K562 (cell line): Measurements from ENCODE around the gene KMO. TPM values are rescaled to one million over a fixed set of nuclear protein-coding genes. Genes with fewer than 3 reads are reported as not detected.

Experiments used
- ATAC-seq: fragments of 200-7000 bp; cut with Tn5 transposase; 3 replicates; pipeline ENCODE4 v1.9.1; 2020; ENCODE audit warnings: moderate library complexity
- BruUV-seq: library from RNA; stranded (reverse); fragments of 400-500 nt; replicated peaks from 2 replicates; lab custom pipeline; 2021; lab: Mats Ljungman, UMichigan
- CTCF ChIA-PET: fragments of 300-600 bp; formaldehyde crosslinking; extraction: SDS; loops from one replicate; lab custom pipeline; 2021; ENCODE audit warnings: low intra/inter-chr PET ratio; lab: Yijun Ruan, JAX
- POLR2A ChIA-PET: fragments of 300-600, 350-650 bp; sonication (Branson Sonifier 250); formaldehyde crosslinking; extraction: SDS; loops from one replicate; lab custom pipeline; 2021; ENCODE audit warnings: antibody characterized with exemption, inconsistent platforms; lab: Yijun Ruan, JAX
- DNase-seq, 4 experiments: peaks; one replicate each; pipeline versions ENCODE4 v3.0.0 to v3.0.0-alpha.2; 2011 to 2018; ENCODE audit warnings: low spot score in 3 of 4, mixed read lengths in 3 of 4; ENCODE audit errors: extremely low read depth in 1 of 4
- FAIRE-seq: peaks from 2 replicates; lab custom pipeline; 2011; peaks lifted over from hg19 to GRCh38; lab: Jason Lieb, UNC
- H2AFZ ChIP-seq: 2 replicates; pipeline ENCODE4 v1.6.0; 2011; ENCODE audit warnings: low read depth, low read length, control low read depth, inconsistent platforms
- H3K27ac ChIP-seq: fragments of 200-600 bp; 3 replicates; pipeline ENCODE4 v1.8.0; 2011; ENCODE audit warnings: low read depth, mild to moderate bottlenecking, control low read depth, inconsistent platforms, low read length, moderate library complexity, mixed read lengths; ENCODE audit errors: extremely low read depth
- H3K27me3 ChIP-seq, 2 experiments: fragments of 300-600 bp in 1 of 2; 2 replicates in 1 of 2; 3 replicates in 1 of 2; pipeline versions ENCODE4 v1.6.0 to v1.8.0; 2011; ENCODE audit warnings: inconsistent platforms in 2 of 2, low read length in 2 of 2, mild to moderate bottlenecking in 1 of 2, mixed read lengths in 1 of 2, moderate library complexity in 1 of 2; ENCODE audit not compliant: control insufficient read depth in 2 of 2, insufficient read depth in 2 of 2
- H3K36me3 ChIP-seq: fragments of 300-600 bp; 3 replicates; pipeline ENCODE4 v1.8.0; 2011; ENCODE audit warnings: mild to moderate bottlenecking, low read length, inconsistent platforms; ENCODE audit not compliant: control insufficient read depth, insufficient read depth
- H3K4me1 ChIP-seq, 2 experiments: fragments of 200-600 bp in 1 of 2; replicated peaks in 1 of 2; 2 replicates in 1 of 2; 3 replicates in 1 of 2; pipeline versions ENCODE4 v1.5.1 to v1.8.0; 2011; ENCODE audit warnings: inconsistent platforms in 2 of 2, low read length in 2 of 2, mild to moderate bottlenecking in 1 of 2, mixed read lengths in 1 of 2, moderate library complexity in 1 of 2; ENCODE audit not compliant: control insufficient read depth in 2 of 2, insufficient read depth in 2 of 2
- H3K4me2 ChIP-seq: 2 replicates; pipeline ENCODE4 v1.6.1; 2011; ENCODE audit warnings: low read length, control low read depth, inconsistent platforms, mixed read lengths; ENCODE audit not compliant: insufficient read depth
- H3K4me3 ChIP-seq: fragments of 200-600 bp; sonication (generic), shearing (Covaris generic); 2 replicates; pipeline ENCODE4 v1.5.1; 2016; ENCODE audit warnings: control low read depth, inconsistent platforms
- H3K79me2 ChIP-seq: fragments of 200-600 bp; 3 replicates; pipeline ENCODE4 v1.8.0; 2011; ENCODE audit warnings: low read length, inconsistent platforms; ENCODE audit not compliant: control insufficient read depth, insufficient read depth
- H3K9ac ChIP-seq, 2 experiments: 2 replicates each; pipeline versions ENCODE4 v1.6.0 to v1.6.1; 2011; ENCODE audit warnings: low read depth in 2 of 2, low read length in 2 of 2, control low read depth in 1 of 2, inconsistent platforms in 1 of 2, mild to moderate bottlenecking in 1 of 2, mixed read lengths in 1 of 2; ENCODE audit not compliant: insufficient read depth in 1 of 2
- H3K9me1 ChIP-seq: one replicate; pipeline ENCODE4 v1.6.0; 2011; ENCODE audit warnings: inconsistent platforms, mild to moderate bottlenecking, low read length, moderate library complexity; ENCODE audit not compliant: control insufficient read depth, insufficient read depth
- H3K9me3 ChIP-seq: replicated peaks from 2 replicates; pipeline ENCODE4 v1.5.1; 2011; ENCODE audit warnings: low read depth, low read length, inconsistent platforms; ENCODE audit not compliant: control insufficient read depth, insufficient read depth
- H4K20me1 ChIP-seq: replicated peaks from 2 replicates; pipeline ENCODE4 v1.6.1; 2011; ENCODE audit warnings: low read length, inconsistent platforms, mixed read lengths; ENCODE audit not compliant: control insufficient read depth, insufficient read depth
- HDAC1 ChIP-seq, 2 experiments: fragments of 450-650 bp; IDR thresholded peaks; 2 replicates each; pipeline ENCODE4 v1.6.1; 2016 to 2017; ENCODE audit warnings: inconsistent platforms in 1 of 2, mild to moderate bottlenecking in 1 of 2, moderate library complexity in 1 of 2
- HES1 ChIP-seq: fragments of 450-650 bp; IDR thresholded peaks from 2 replicates; pipeline ENCODE4 v1.6.1; 2016; ENCODE audit warnings: low read depth, mild to moderate bottlenecking, moderate library complexity
- MAFF ChIP-seq: IDR thresholded peaks from 2 replicates; pipeline ENCODE4 v1.6.1; 2012; ENCODE audit warnings: low read length, improper control_type of control experiment
- MBD1 ChIP-seq: fragments of 250-450 bp; sonication (Bioruptor Pico); IDR thresholded peaks from 2 replicates; pipeline ENCODE4 v1.8.0; 2022; ENCODE audit warnings: inconsistent platforms
- NCOR1 ChIP-seq: fragments of 450-650 bp; IDR thresholded peaks from 2 replicates; pipeline ENCODE4 v1.6.1; 2016; ENCODE audit warnings: mild to moderate bottlenecking, moderate library complexity
- NFE2 ChIP-seq: IDR thresholded peaks from 2 replicates; pipeline ENCODE4 v1.6.1; 2014; ENCODE audit warnings: antibody characterized with exemption, low read depth
- NFRKB ChIP-seq: fragments of 450-650 bp; IDR thresholded peaks from 2 replicates; pipeline ENCODE4 v1.6.1; 2016; ENCODE audit warnings: low read depth
- SNAPC5 ChIP-seq: fragments of 250-450 bp; sonication (Bioruptor Pico); IDR thresholded peaks from 2 replicates; pipeline ENCODE4 v1.8.0; 2021; ENCODE audit warnings: moderate library complexity, mild to moderate bottlenecking, inconsistent platforms
- YY1 ChIP-seq, 3 experiments: IDR thresholded peaks; 2 replicates each; pipeline ENCODE4 v1.6.1; 2011; ENCODE audit warnings: low read length in 2 of 3, mild to moderate bottlenecking in 2 of 3, moderate library complexity in 2 of 3, borderline replicate concordance in 1 of 3, control low read depth in 1 of 3, low read depth in 1 of 3; ENCODE audit not compliant: insufficient read depth in 3 of 3, insufficient replicate concordance in 2 of 3, control insufficient read depth in 1 of 3, insufficient read length in 1 of 3; ENCODE audit errors: extremely low read depth in 1 of 3
- WGBS: fragments of 100-300 bp; shearing (Covaris generic); methylation state at CpG from one replicate; pipeline ENCODE4 v1.1.6; 2016; ENCODE audit warnings: low coverage, mixed read lengths; ENCODE audit not compliant: insufficient coverage; ENCODE audit errors: missing lambda C conversion rate; 5-methylcytosine and 5-hydroxymethylcytosine counted together
- in situ Hi-C: fragments of 300-500 bp; cut with MboI; formaldehyde crosslinking; loops from 4 replicates; pipeline ENCODE4 v1.15.0; 2018; ENCODE audit warnings: inconsistent platforms, mixed read lengths
- intact Hi-C: fragments of 100-400 bp; cut with micrococcal nuclease; formaldehyde crosslinking; loops from 2 replicates; pipeline ENCODE4 v1.14.2; 2022
- polyA plus RNA-seq, 8 experiments: library from polyadenylated mRNA; depleted of rRNA in 4 of 8; stranded (reverse) in 5 of 8; unstranded in 3 of 8; fragments of >200 nt; fragmentation: Nextera tagmentation in 2 of 8; fragmentation: Illumina TruSeq in 1 of 8; extraction: Ambion mirVana in 2 of 8; extraction: Trizol in 1 of 8; gene quantifications; 2 replicates each; pipeline versions ENCODE4 v1.2.1 to v1.2.3, GENCODE V29; 2011 to 2014; ENCODE audit warnings: inconsistent platforms in 1 of 8, missing spikeins in 1 of 8
- total RNA-seq, 7 experiments: library from RNA; depleted of rRNA in 6 of 7; stranded (reverse); fragments of >200 nt in 6 of 7; fragmentation: Illumina TruSeq in 2 of 7; extraction: Trizol in 2 of 7; gene quantifications; 2 replicates each; pipeline versions ENCODE4 v1.2.1 to v1.2.3, GENCODE V29; 2011 to 2021; ENCODE audit warnings: low replicate concordance in 1 of 7
- TF ChIP-seq, protein P1 (sequence below): sonication (generic); formaldehyde crosslinking; IDR thresholded peaks from 2 replicates; pipeline ENCODE4 v1.8.0; 2023; ENCODE audit warnings: missing genetic modification reagents, mild to moderate bottlenecking, borderline replicate concordance
- TF ChIP-seq, protein P2 (sequence below): fragments of 450-650 bp; IDR thresholded peaks from 2 replicates; pipeline ENCODE4 v1.6.1; 2014; ENCODE audit warnings: low read depth, mild to moderate bottlenecking, moderate library complexity, borderline replicate concordance

Gene KMO
- total and polyA plus RNA-seq, 9 of the 15 experiments (the other 6 are each of a cell fraction or from before 2014, with no cell fraction given), result 0.01 to 0.11 (median 0.01) TPM; not detected in 6

GRCh38 chr1:241527146-241527545 is 5.0 kb upstream of the KMO start:
- intact Hi-C loops (loop anchor here (5.0 kb wide), 1 partner anchor 170 kb away; no protein-coding TSS in a partner anchor), in situ Hi-C loops (loop anchor here (10.0 kb wide), 1 partner anchor 308 kb away; no protein-coding TSS in a partner anchor)
- Histone ChIP-seq H3K9ac (peak overlapping the region in 1 of 2 experiments; percentile 30; a peak in 2 of 4 replicates), H3K9me3 (no peaks in the 10 kb centered on the region), H3K27me3 (no peaks in the 10 kb centered on the region), H3K27ac (peak overlapping the region; percentile 40; the same call in 2 of the 3 replicates), H2AFZ (peak overlapping the region; percentile 49), H4K20me1 (no peaks in the 10 kb centered on the region), H3K36me3 (no peaks in the 10 kb centered on the region), H3K4me3 (no peak overlapping the region), H3K9me1 (no peaks in the 10 kb centered on the region), H3K4me1 (peaks cover 0 to 4% of the 10 kb centered on the region in 2 experiments; a peak in 2 of 5 replicates), H3K79me2 (no peaks in the 10 kb centered on the region), H3K4me2 (peak overlapping the region; percentile 15; the same call in 1 of the 2 replicates)
- DNase-seq (peak in 3 of 4 experiments; percentile 29 to 75 (median 66)), FAIRE-seq (peak; percentile 64), ATAC-seq (peak; percentile 81)
- BruUV-seq, result no TSS peak
- ChIA-PET CTCF (interaction anchor here (0.6 to 0.7 kb wide), 2 partner anchors 26 to 49 kb away, joined by 3 read pairs; no protein-coding TSS in a partner anchor), POLR2A (interaction anchor here (0.8 to 1.7 kb wide), 2 partner anchors 9 to 327 kb away, joined by 3 read pairs; no protein-coding TSS in a partner anchor)
- 9% methylated on average over 3 of the region's 3 CpGs for WGBS
- TF ChIP-seq NCOR1 (peak; percentile 51; the same call in 1 of the 2 replicates), MBD1 (CRISPR knock-in tag) (no peak), SNAPC5 (no peak), HDAC1 (IDR thresholded peaks at IDR 0.05) (peak in 1 of 2 experiments; percentile 56; a peak in 1 of 4 replicates), NFRKB (peak; percentile 47; the same call in 1 of the 2 replicates), NFE2 (peak; percentile 87), MAFF (peak; percentile 66), HES1 (no peak), YY1 (IDR thresholded peaks at IDR 0.05; ENCODE audit: borderline replicate concordance in 1 of 3, control insufficient read depth in 1 of 3, extremely low read depth in 1 of 3, insufficient read depth in 3 of 3, insufficient read length in 1 of 3, insufficient replicate concordance in 2 of 3, low read depth in 1 of 3, low read length in 2 of 3) (no peak)
- TF ChIP-seq, protein P1, sequence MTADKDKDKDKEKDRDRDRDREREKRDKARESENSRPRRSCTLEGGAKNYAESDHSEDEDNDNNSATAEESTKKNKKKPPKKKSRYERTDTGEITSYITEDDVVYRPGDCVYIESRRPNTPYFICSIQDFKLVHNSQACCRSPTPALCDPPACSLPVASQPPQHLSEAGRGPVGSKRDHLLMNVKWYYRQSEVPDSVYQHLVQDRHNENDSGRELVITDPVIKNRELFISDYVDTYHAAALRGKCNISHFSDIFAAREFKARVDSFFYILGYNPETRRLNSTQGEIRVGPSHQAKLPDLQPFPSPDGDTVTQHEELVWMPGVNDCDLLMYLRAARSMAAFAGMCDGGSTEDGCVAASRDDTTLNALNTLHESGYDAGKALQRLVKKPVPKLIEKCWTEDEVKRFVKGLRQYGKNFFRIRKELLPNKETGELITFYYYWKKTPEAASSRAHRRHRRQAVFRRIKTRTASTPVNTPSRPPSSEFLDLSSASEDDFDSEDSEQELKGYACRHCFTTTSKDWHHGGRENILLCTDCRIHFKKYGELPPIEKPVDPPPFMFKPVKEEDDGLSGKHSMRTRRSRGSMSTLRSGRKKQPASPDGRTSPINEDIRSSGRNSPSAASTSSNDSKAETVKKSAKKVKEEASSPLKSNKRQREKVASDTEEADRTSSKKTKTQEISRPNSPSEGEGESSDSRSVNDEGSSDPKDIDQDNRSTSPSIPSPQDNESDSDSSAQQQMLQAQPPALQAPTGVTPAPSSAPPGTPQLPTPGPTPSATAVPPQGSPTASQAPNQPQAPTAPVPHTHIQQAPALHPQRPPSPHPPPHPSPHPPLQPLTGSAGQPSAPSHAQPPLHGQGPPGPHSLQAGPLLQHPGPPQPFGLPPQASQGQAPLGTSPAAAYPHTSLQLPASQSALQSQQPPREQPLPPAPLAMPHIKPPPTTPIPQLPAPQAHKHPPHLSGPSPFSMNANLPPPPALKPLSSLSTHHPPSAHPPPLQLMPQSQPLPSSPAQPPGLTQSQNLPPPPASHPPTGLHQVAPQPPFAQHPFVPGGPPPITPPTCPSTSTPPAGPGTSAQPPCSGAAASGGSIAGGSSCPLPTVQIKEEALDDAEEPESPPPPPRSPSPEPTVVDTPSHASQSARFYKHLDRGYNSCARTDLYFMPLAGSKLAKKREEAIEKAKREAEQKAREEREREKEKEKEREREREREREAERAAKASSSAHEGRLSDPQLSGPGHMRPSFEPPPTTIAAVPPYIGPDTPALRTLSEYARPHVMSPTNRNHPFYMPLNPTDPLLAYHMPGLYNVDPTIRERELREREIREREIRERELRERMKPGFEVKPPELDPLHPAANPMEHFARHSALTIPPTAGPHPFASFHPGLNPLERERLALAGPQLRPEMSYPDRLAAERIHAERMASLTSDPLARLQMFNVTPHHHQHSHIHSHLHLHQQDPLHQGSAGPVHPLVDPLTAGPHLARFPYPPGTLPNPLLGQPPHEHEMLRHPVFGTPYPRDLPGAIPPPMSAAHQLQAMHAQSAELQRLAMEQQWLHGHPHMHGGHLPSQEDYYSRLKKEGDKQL (CRISPR knock-in tag), result no peak
- TF ChIP-seq, protein P2, sequence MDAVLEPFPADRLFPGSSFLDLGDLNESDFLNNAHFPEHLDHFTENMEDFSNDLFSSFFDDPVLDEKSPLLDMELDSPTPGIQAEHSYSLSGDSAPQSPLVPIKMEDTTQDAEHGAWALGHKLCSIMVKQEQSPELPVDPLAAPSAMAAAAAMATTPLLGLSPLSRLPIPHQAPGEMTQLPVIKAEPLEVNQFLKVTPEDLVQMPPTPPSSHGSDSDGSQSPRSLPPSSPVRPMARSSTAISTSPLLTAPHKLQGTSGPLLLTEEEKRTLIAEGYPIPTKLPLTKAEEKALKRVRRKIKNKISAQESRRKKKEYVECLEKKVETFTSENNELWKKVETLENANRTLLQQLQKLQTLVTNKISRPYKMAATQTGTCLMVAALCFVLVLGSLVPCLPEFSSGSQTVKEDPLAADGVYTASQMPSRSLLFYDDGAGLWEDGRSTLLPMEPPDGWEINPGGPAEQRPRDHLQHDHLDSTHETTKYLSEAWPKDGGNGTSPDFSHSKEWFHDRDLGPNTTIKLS, result no peak
